Breast epithelium (tissue), 4 donors: ENCODE data around the gene ZNF831. TPM values are rescaled to one million over a fixed set of nuclear protein-coding genes. Genes with fewer than 3 reads are reported as not detected.

Source experiments
- DNase-seq, 2 donors: peaks; one replicate each; pipeline ENCODE4 v3.0.0-alpha.2; 2019; ENCODE audit warnings: low spot score in 2 of 2
- H3K27ac ChIP-seq, 2 donors: fragments of 200-600 bp; sonication (generic) in 1 of 2; one replicate each; pipeline ENCODE4 v1.5.1; 2016 to 2019; ENCODE audit warnings: mild to moderate bottlenecking in 1 of 2
- H3K27me3 ChIP-seq, 2 donors: fragments of 200-600 bp; sonication (generic) in 1 of 2; one replicate each; pipeline versions ENCODE4 v1.5.1 to v1.6.0; 2017 to 2019; ENCODE audit warnings: control low read depth in 1 of 2, mild to moderate bottlenecking in 1 of 2
- H3K36me3 ChIP-seq: fragments of 200-600 bp; one replicate; pipeline ENCODE4 v1.5.1; 2019
- H3K4me1 ChIP-seq, 2 donors: fragments of 200-600 bp; sonication (generic); one replicate each; pipeline ENCODE4 v1.5.1; 2016 to 2019; ENCODE audit warnings: control low read depth in 1 of 2
- H3K4me3 ChIP-seq, 3 donors: fragments of 200-600 bp; sonication (generic); 1 replicate in 2 of 3; 2 replicates in 1 of 3; pipeline ENCODE4 v1.5.1; 2016 to 2019; ENCODE audit warnings: mild to moderate bottlenecking in 3 of 3, moderate library complexity in 2 of 3
- H3K9me3 ChIP-seq, 2 donors: fragments of 200-600 bp; sonication (generic) in 1 of 2; one replicate each; pipeline ENCODE4 v1.5.1; 2016 to 2019; ENCODE audit warnings: control low read depth in 1 of 2
- CTCF ChIP-seq, 3 donors: fragments of 450-650 bp; IDR thresholded peaks; one replicate each; pipeline ENCODE4 v1.5.1; 2016 to 2017; ENCODE audit warnings: antibody characterized with exemption in 3 of 3, mild to moderate bottlenecking in 3 of 3, moderate library complexity in 3 of 3
- POLR2A ChIP-seq: fragments of 450-650 bp; IDR thresholded peaks from one replicate; pipeline ENCODE4 v1.6.1; 2016; ENCODE audit warnings: antibody characterized with exemption, mild to moderate bottlenecking, moderate library complexity
- POLR2AphosphoS5 ChIP-seq, 3 donors: sonication (generic); formaldehyde crosslinking; IDR thresholded peaks; one replicate each; pipeline ENCODE4 v1.6.1; 2017; ENCODE audit warnings: antibody characterized with exemption in 3 of 3
- intact Hi-C: fragments of 100-400 bp; cut with DNase I; formaldehyde crosslinking; loops from one replicate; pipeline ENCODE4 v1.15.1; 2023; ENCODE audit warnings: low total_unique reads
- total RNA-seq, 3 donors: library from RNA; depleted of rRNA; stranded (reverse); fragments of >200 nt; gene quantifications; one replicate each; pipeline ENCODE4 v1.1.0, GENCODE V29; 2016

ZNF831 gene
- total RNA-seq, 3 donors from 2014 or later = 0.48 to 1.6 (median 1.2) TPM

- intact Hi-C loops = no loop called here
- H3K4me1 ChIP-seq = no peaks in the 10 kb centered on the region
- H3K36me3 ChIP-seq = no peaks in the 10 kb centered on the region
- no peaks in the 10 kb centered on the region for H3K9me3 ChIP-seq
- H3K27ac ChIP-seq = no peak overlapping the region
- H3K4me3 ChIP-seq = no peak overlapping the region
- DNase-seq = no peak
- TF ChIP-seq POLR2A = no peak
- TF ChIP-seq CTCF (IDR thresholded peaks at IDR 0.05) = no peak
- TF ChIP-seq POLR2AphosphoS5 (IDR thresholded peaks at IDR 0.05) = no peak
- H3K27me3 ChIP-seq = no peaks in the 10 kb centered on the region
These were observed 25.4 kb upstream of the ZNF831 start for GRCh38 chr20:59138114-59138748.

DNA sequence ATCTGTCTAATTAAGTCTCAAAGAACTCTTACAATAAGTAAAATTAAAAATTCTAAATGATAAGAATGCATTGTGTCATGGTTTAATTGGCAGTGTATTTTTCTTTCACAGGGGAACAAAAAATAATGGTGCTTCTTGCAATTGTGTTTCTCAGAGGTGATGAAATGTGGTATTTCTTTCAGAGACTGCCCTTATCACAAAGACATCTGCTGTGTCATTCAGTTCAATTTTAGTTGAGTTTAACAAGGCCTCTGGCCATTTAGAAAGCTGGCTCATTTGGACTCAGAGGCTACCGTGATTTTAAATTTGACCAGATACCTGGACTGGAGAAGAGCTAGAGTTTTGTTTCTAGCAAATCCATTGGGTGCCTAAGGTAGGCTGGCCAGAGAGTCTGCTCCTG is 23.6 kb upstream of the ZNF831 start:
- intact Hi-C loops = loop anchor here (5.0 kb wide), 1 partner anchor 1178 kb away; no protein-coding TSS in a partner anchor
- no peaks in the 10 kb centered on the region for H3K36me3 ChIP-seq
- H3K27ac ChIP-seq = no peak overlapping the region
- H3K4me1 ChIP-seq = no peaks in the 10 kb centered on the region
- no peaks in the 10 kb centered on the region for H3K9me3 ChIP-seq
- H3K27me3 ChIP-seq = no peaks in the 10 kb centered on the region
- no peak overlapping the region for H3K4me3 ChIP-seq
- no peak for TF ChIP-seq POLR2A
- no peak for TF ChIP-seq POLR2AphosphoS5 (IDR thresholded peaks at IDR 0.05)
- no peak for TF ChIP-seq CTCF (IDR thresholded peaks at IDR 0.05)
- no peak for DNase-seq

DNA sequence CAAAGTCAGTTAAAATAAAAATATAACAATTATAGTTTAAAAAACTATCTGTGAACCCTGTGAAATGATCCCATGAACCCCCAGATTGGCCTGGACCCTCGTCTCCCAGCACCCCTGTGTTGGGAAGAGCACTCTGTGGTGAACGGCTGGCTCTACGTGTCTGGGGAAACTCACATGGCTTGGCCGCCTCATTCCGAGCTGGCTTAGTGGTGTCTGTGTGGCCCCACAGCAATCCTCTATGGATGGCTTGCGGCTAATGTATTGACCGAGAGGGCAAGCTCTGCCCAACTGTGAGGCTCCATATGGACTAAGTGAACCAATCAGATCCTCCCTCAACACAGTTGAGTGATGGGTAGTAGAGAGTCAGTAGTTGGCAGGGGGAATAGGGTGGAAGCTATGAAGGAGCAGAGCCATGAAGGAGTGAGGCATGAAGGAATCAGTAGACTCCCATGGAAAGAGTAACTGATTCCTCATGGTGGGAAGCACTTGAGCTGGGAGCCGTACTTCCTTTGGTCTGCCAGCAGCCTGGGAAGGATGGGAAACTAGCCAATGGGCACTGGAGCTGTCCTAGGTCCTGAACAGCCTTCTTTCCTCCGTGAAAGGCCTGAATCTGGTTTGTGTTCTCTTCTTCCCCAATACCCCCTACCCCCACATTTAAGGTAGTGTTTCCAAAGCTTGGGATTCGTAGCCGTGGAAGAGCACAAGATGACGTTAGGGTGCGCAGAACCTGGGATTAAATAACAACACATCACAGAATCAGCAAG is 21.6 kb upstream of the ZNF831 start:
- Histone ChIP-seq H3K27ac (no peak overlapping the region), H3K4me1 (no peaks in the 10 kb centered on the region), H3K27me3 (no peaks in the 10 kb centered on the region), H3K9me3 (no peaks in the 10 kb centered on the region), H3K4me3 (no peak overlapping the region), H3K36me3 (no peaks in the 10 kb centered on the region)
- intact Hi-C loops = loop anchor here (5.0 kb wide), 1 partner anchor 1180 kb away; no protein-coding TSS in a partner anchor
- no peak for DNase-seq
- TF ChIP-seq POLR2A (no peak), POLR2AphosphoS5 (IDR thresholded peaks at IDR 0.05) (no peak), CTCF (IDR thresholded peaks at IDR 0.05) (no peak)

DNA sequence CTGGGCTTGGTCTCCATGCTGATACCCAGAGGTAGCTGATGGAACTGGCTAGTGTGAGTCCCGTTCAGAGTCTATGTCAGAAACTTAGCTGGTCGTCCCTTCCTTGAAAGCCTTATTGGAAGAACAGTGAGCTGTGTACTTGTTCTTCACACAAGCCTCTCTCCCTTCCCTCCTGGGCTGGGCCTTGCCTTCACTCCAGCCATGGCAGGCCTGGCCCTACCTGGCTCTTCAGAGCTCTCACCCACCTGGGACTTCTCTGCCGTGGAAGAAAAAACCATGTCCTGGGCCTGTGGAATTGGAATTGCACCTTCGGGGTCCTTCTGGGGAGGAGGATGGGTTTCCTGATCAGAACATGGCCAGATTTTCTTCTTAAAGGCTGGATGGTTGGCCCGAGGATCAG is 20.3 kb upstream of the ZNF831 start:
- H3K36me3 ChIP-seq = no peaks in the 10 kb centered on the region
- intact Hi-C loops = loop anchor here (5.0 kb wide), 1 partner anchor 1181 kb away; no protein-coding TSS in a partner anchor
- no peak overlapping the region for H3K27ac ChIP-seq
- no peaks in the 10 kb centered on the region for H3K4me1 ChIP-seq
- H3K9me3 ChIP-seq = no peaks in the 10 kb centered on the region
- DNase-seq = no peak
- H3K27me3 ChIP-seq = no peaks in the 10 kb centered on the region
- H3K4me3 ChIP-seq = no peak overlapping the region
- no peak for TF ChIP-seq POLR2AphosphoS5 (IDR thresholded peaks at IDR 0.05)
- no peak for TF ChIP-seq POLR2A
- TF ChIP-seq CTCF (IDR thresholded peaks at IDR 0.05) = no peak

DNA sequence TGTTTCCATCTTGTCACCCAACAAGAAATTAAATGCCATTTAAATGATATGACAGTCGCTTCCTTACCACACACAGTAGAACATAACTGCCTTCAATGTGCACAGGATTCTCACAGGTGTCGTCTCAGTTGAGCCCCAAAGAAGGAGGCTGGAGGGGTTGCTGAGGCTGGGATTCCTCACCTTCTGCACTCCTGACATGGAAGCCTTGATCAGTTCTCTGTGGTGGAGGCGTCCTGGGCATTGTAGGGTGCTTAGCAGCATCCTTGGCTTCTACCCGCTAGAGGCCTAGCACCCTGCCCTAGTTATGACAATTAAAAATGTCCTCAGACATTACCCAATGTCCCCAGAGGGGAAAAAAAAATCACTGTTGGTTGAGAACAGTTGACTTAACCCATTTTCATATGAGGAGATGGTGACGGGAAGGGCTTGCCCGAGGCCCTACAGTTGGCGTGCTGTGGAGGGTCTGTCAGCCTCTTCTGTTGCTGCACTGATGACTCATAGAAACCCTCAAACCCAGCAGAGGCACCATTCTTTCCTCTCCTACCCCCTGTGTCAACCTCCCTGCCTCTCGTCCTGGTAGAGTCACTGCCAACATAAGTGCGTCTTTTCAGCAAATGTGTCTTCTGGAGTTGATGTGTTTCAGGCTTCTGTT is 19.3 kb upstream of the ZNF831 start:
- Histone ChIP-seq H3K9me3 (no peaks in the 10 kb centered on the region), H3K27ac (no peak overlapping the region), H3K4me1 (no peaks in the 10 kb centered on the region), H3K36me3 (no peaks in the 10 kb centered on the region), H3K27me3 (no peaks in the 10 kb centered on the region), H3K4me3 (no peak overlapping the region)
- intact Hi-C loops = loop anchor here (5.0 kb wide), 1 partner anchor 1182 kb away; no protein-coding TSS in a partner anchor
- no peak for TF ChIP-seq POLR2AphosphoS5 (IDR thresholded peaks at IDR 0.05)
- no peak for TF ChIP-seq POLR2A
- no peak for TF ChIP-seq CTCF (IDR thresholded peaks at IDR 0.05)
- DNase-seq = no peak
